ENCODE data around the gene TYW1B. TPM values are rescaled to one million over a fixed set of nuclear protein-coding genes. Genes with fewer than 3 reads are reported as not detected.
A peak's percentile ranks its signal among the peaks of the same experiment; 100 is the strongest.
"Not testable (repeated sequence)": the region's sequence is repeated elsewhere in the genome, so short reads cannot be mapped to it uniquely, and the experiment has no call there.

The TYW1B gene
- total RNA-seq, 8 experiments from 2014 or later, result 2.1 to 14.2 (median 3.0) TPM

DNA sequence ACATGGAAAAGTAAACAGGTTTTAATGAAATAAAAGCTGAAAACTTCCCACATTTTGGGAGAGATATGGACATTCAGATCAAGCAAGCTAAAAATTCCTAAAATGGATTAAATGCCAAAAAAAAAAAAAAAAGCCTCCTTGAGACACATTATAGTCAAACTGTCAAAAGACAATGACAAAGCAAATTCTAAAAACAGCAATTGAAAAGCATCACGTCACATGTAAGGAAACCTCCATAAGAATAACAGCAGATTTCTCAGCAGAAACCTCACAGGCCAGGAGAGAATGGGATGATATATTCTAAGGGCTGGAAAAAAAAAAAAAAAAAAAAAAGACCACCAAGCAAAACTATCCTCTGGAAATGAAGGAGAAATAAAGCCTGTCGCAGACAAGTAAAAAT is 97.2 kb downstream of the TYW1B start:
- ATAC-seq (replicated peaks in 6 of 8); H3K4me1 ChIP-seq (replicated peaks in 1 of 2); in situ Hi-C loops (cut with MboI; ENCODE audit: low pct_unique_long_range_greater_than_20kb in 2 of 9, low sequenced_read_pairs in 9 of 9, unreplicated experiment in 9 of 9); H3K4me3 ChIP-seq; H3K27ac ChIP-seq: not testable (repeated sequence)
- 86 to 100% (median 100%) methylated on average over 1 to 2 of the region's 2 CpGs; no CpG with 5 or more reads in 1 of the 10 experiments for WGBS, 10 experiments

DNA sequence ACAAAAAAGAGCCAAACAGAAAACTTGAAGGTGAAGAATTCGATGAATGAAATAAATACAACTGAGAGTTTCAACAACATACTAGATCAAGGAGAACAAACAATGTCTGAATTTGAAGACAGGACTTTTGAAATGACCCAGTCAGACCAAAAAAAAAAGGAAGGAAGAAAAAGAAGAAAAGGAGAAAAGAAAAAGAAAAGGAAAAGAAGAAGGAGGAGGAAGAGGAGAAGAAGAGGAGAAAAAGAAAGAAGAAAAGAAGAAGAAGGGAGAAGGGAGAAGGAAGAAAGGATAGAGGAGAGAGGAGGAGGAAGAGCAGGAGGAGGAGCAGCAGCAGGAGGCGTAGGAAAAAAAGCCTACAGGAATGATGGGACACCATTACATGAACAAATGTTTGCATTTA is 97.6 kb downstream of the TYW1B start:
- in situ Hi-C loops (cut with MboI; ENCODE audit: low pct_unique_long_range_greater_than_20kb in 2 of 9, low sequenced_read_pairs in 9 of 9, unreplicated experiment in 9 of 9); H3K4me3 ChIP-seq; H3K27ac ChIP-seq; H3K4me1 ChIP-seq (replicated peaks in 1 of 2); ATAC-seq (replicated peaks in 6 of 8): not testable (repeated sequence)
- WGBS, 10 experiments, result 50 to 100% (median 84%) methylated on average over 1 to 2 of the region's 2 CpGs

DNA sequence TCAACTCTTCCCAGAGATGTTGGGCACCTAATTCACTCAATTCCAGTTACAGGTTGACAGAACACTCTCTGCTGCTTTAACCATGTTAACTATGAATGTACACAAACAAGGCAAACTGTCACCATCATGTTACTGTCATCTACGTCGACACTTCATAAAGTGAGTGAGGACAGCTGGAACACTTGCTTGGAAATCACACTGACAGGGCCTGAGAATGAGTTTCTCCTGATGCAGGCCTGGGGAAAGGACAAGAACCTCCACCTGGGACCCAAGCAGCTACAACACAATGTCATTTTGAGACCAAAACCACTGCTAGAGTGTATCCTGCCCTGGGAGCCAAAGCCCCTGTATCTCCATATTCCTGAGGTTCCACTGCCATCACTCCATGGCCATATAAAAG is 98.9 kb downstream of the TYW1B start:
- WGBS, 10 experiments, result 80 to 100% (median 95%) methylated on average over 1 to 2 of the region's 2 CpGs; no CpG with 5 or more reads in 6 of the 10 experiments
- ATAC-seq (replicated peaks in 6 of 8); H3K4me3 ChIP-seq; H3K4me1 ChIP-seq (replicated peaks in 1 of 2); H3K27ac ChIP-seq; in situ Hi-C loops (cut with MboI; ENCODE audit: low pct_unique_long_range_greater_than_20kb in 2 of 9, low sequenced_read_pairs in 9 of 9, unreplicated experiment in 9 of 9): not testable (repeated sequence)

DNA sequence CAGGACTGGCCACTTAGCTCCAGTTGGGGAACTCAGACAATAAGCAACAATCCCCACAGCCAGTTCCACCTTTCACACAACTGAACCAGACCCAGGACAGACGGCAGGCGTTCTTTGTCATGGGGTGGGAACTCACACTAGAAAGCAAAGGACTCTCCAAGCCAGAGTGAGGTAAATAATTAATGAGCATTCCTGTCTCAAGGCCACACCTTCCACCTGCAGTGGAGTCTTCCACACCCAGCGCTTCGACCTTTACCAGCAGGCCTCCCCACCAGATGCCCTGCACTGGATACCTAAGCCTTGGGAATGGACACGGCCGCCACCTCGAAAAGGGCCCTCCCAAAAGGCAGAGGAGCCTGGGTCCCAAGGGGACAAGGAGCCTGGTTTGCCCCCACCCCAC is 105.3 kb downstream of the TYW1B start:
- in situ Hi-C loops (cut with MboI; ENCODE audit: low pct_unique_long_range_greater_than_20kb in 2 of 9, low sequenced_read_pairs in 9 of 9, unreplicated experiment in 9 of 9); ATAC-seq (replicated peaks in 6 of 8); H3K27ac ChIP-seq; H3K4me3 ChIP-seq; H3K4me1 ChIP-seq (replicated peaks in 1 of 2): not testable (repeated sequence)
- WGBS, 10 experiments, result no CpG with 5 or more reads among the region's 7 CpGs

DNA sequence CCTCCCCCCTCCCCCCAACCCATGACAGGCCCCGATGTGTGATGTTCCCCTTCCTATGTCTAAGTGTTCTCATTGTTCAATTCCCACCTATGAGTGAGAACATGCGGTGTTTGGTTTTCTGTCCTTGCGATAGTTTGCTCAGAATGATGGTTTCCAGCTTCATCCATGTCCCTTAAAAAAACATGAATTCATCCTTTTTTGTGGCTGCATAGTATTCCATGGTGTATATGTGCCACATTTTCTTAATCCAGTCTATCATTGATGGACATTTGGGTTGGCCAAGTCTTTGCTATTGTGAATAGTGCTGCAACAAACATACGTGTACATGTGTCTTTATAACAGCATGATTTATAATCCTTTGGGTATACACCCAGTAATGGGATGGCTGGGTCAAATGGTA is 107.1 kb downstream of the TYW1B start:
- H3K4me3 ChIP-seq; H3K27ac ChIP-seq; H3K4me1 ChIP-seq (replicated peaks in 1 of 2); ATAC-seq (replicated peaks in 6 of 8); in situ Hi-C loops (cut with MboI; ENCODE audit: low pct_unique_long_range_greater_than_20kb in 2 of 9, low sequenced_read_pairs in 9 of 9, unreplicated experiment in 9 of 9): not testable (repeated sequence)
- WGBS, 10 experiments, result 100% methylated on average over 1 of the region's 4 CpGs; no CpG with 5 or more reads in 8 of the 10 experiments

DNA sequence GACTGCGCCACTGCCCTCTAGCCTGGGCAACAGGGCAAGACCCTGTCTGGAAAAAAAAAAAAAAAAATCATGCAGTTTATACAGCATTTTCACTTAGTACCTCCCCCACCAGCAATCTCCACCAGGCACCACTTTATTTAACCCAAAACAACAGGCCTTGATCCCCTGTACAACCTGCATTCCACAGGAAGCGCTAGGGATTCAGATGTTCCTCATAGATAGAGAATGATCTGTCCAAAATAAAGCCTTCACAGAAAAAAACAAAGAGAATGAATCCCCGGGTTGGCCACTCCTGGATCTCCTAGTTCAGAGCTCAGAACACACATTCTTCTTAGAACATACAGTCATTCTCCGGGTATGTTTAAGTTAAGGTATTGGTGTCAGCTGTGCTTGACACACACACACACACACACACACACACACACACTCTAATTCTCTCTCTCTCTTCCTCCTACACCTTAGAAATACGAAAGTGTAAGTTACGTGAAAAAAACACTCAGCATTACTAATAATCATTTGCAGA is 110.7 kb downstream of the TYW1B start:
- H3K27ac ChIP-seq; in situ Hi-C loops (cut with MboI; ENCODE audit: low pct_unique_long_range_greater_than_20kb in 2 of 9, low sequenced_read_pairs in 9 of 9, unreplicated experiment in 9 of 9); H3K4me1 ChIP-seq (replicated peaks in 1 of 2); H3K4me3 ChIP-seq; ATAC-seq (replicated peaks in 6 of 8): not testable (repeated sequence)
- WGBS, 10 experiments, result 80 to 100% (median 90%) methylated on average over 1 of the region's 6 CpGs; no CpG with 5 or more reads in 4 of the 10 experiments

DNA sequence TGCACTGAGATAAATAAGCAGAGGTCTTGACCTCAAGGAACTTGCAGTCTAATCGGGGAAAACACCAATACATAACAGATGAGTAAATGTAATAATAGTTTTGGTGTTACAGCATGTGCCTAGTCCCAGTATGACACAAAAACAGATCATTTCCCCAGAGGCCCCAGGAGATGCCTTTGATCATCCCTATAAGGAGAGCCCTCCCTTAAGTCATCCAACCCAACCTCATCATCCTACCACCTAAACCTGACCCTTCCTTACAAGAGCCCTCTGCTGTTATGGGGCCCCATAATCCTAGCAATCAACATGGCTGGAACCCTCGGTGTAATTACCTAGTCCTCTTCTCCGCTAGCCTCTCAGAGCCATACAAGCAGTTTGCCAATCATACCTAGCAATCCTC is 116.1 kb downstream of the TYW1B start:
- ATAC-seq (replicated peaks in 6 of 8); in situ Hi-C loops (cut with MboI; ENCODE audit: low pct_unique_long_range_greater_than_20kb in 2 of 9, low sequenced_read_pairs in 9 of 9, unreplicated experiment in 9 of 9); H3K27ac ChIP-seq; H3K4me1 ChIP-seq (replicated peaks in 1 of 2); H3K4me3 ChIP-seq: not testable (repeated sequence)
- WGBS, 10 experiments, result 86% methylated on average over 1 of the region's 3 CpGs; no CpG with 5 or more reads in 8 of the 10 experiments

DNA sequence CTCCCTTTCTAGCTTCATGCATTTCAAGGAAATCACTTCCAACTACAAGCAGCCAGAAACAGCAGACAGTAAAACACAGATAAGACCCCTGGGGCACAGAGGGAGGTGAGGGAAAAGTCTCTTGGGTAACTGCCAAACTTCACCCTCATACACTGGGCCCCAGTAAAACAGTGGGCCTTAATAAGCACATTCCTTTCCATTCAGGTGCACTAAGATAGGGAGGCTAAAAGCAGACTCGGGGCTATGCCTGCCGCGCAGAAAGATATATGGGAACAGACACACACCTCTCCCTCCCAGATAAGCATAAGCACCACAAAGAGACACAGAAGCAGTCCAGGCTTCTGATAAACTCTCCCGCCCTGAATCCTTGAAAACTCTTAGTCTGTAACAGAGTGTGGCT is 117.0 kb downstream of the TYW1B start:
- no peak for ATAC-seq (replicated peaks in 6 of 8)
- no peak overlapping the region for H3K4me3 ChIP-seq
- H3K4me1 ChIP-seq (replicated peaks in 1 of 2), result no peaks in the 10 kb centered on the region
- no peak overlapping the region for H3K27ac ChIP-seq
- in situ Hi-C loops (cut with MboI; ENCODE audit: low pct_unique_long_range_greater_than_20kb in 2 of 9, low sequenced_read_pairs in 9 of 9, unreplicated experiment in 9 of 9), result no loop called here
- 60 to 100% (median 100%) methylated on average over 1 to 4 of the region's 4 CpGs; no CpG with 5 or more reads in 3 of the 10 experiments for WGBS, 10 experiments

DNA sequence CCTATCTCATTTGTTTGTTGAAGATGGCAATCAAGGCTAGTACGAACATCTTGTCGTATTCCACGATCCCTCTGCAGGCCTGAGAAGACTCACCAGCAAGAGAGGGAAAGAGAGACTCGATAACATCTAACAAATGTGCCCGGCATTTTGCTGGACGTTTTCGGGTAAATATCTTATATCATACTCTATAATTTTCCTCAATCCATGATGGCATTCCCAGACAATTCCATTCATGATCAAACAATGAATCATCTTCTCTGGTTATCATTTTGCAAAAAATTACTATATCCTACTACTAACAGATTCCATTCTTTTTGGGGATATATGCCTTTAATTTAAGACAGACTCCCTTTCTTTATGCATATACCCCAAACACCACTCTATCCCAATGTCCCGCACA is 118.1 kb downstream of the TYW1B start:
- H3K27ac ChIP-seq, result no peak overlapping the region
- 79 to 100% (median 95%) methylated on average over 1 to 7 of the region's 8 CpGs for WGBS, 10 experiments
- no peak for ATAC-seq (replicated peaks in 6 of 8)
- no peaks in the 10 kb centered on the region for H3K4me1 ChIP-seq (replicated peaks in 1 of 2)
- no peak overlapping the region for H3K4me3 ChIP-seq
- in situ Hi-C loops (cut with MboI; ENCODE audit: low pct_unique_long_range_greater_than_20kb in 2 of 9, low sequenced_read_pairs in 9 of 9, unreplicated experiment in 9 of 9), result no loop called here

DNA sequence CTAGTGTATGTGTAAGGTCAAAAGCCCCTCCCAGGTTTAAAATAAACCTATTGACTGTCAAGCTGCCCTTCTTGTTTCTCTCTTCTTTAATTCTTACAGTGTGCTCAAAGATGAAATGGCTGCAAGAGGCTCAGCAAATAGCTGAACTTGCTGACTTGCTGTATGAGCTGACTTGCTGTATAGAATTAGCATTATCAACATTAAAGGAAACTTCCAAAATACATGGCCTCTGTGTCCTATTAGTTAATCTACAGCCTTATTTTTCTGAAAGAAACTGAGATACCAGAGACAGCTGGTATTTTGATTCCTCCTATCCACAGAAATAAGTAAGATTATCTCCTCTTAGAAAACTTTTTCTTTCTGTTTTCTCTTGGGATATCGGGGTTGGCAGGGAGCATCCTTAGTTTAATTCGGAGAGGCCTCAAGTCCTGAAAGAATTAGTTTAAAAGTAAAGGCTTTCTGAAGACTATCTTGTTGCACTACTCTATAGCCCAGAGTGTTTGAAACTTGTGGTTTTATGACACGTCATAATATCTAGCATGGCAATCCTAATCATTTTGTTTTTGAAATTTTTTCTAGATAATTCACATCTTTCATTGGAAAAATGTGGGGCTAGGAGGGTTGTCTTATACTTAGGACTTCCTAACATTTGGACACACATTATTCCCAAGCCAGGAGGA is 119.5 kb downstream of the TYW1B start:
- 44 to 100% (median 79%) methylated on average over 1 to 3 of the region's 3 CpGs; no CpG with 5 or more reads in 2 of the 10 experiments for WGBS, 10 experiments
- ATAC-seq (replicated peaks in 6 of 8); H3K4me1 ChIP-seq (replicated peaks in 1 of 2); H3K27ac ChIP-seq; in situ Hi-C loops (cut with MboI; ENCODE audit: low pct_unique_long_range_greater_than_20kb in 2 of 9, low sequenced_read_pairs in 9 of 9, unreplicated experiment in 9 of 9); H3K4me3 ChIP-seq: not testable (repeated sequence)

DNA sequence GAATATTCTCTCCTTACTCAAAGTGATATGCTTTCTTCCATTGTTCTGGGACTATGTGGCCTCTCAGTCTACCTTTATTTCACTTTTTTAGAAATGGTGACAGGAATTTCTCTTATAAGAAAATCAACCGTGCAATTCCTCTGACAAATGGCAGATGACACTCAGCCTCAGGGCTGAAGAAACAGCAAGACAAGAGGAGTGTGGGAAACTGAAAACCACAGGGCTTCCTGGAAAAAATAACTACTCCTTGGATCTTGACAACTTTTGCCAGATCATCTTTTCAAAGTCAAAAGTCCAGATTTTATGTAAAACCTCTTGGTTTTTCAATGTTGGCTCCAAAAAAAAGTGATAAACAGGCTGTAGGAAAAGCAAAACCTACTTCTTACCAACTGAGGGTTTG is 121.5 kb downstream of the TYW1B start:
- Histone ChIP-seq H3K4me3 (no peak overlapping the region), H3K4me1 (replicated peaks in 1 of 2) (no peaks in the 10 kb centered on the region), H3K27ac (no peak overlapping the region)
- 0 to 100% (median 100%) methylated on average over 1 of the region's 1 CpG; no CpG with 5 or more reads in 4 of the 10 experiments for WGBS, 10 experiments
- in situ Hi-C loops (cut with MboI; ENCODE audit: low pct_unique_long_range_greater_than_20kb in 2 of 9, low sequenced_read_pairs in 9 of 9, unreplicated experiment in 9 of 9), result no loop called here
- no peak for ATAC-seq (replicated peaks in 6 of 8)

DNA sequence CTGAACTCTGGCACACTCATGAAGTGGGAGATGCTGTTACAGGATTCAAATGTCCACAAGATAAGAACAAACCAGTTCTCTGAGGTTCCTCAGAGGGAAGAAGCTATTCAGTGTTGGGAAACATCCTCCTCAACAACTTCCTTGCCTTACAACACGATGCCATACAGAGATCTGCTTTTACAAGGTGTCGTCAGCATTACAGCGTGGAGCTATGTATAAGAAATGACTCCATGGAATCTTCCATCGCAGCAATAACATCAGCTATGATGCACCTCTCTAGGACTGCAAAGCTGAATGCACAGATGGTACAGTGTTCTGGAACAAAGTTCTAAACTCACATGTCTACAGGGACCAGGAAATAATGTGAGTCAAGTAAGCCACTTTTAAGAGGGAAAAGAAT is 122.3 kb downstream of the TYW1B start:
- H3K4me1 ChIP-seq (replicated peaks in 1 of 2); ATAC-seq (replicated peaks in 6 of 8); H3K27ac ChIP-seq; H3K4me3 ChIP-seq; in situ Hi-C loops (cut with MboI; ENCODE audit: low pct_unique_long_range_greater_than_20kb in 2 of 9, low sequenced_read_pairs in 9 of 9, unreplicated experiment in 9 of 9): not testable (repeated sequence)
- WGBS, 10 experiments, result 100% methylated on average over 2 to 3 of the region's 4 CpGs; no CpG with 5 or more reads in 8 of the 10 experiments

DNA sequence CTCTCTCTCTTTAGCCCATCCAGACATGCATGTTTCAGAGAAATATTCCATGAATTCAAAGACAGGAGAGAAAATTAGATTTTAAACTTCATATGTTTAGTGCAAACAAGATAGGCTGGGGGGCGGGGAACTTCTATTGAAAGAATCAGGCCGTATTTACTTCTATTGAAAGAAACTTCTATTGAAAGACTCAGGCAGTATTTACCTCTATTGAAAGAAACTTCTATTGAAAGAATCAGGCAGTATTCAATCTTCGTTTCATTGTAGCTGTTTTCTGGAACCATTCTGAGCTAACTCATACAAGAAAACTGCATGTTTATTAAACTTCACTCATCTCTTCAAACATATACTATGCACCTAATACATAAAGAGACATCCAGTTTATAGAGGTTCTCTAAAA is 123.1 kb downstream of the TYW1B start:
- Histone ChIP-seq H3K4me3 (no peak overlapping the region), H3K4me1 (replicated peaks in 1 of 2) (no peaks in the 10 kb centered on the region), H3K27ac (no peak overlapping the region)
- in situ Hi-C loops (cut with MboI; ENCODE audit: low pct_unique_long_range_greater_than_20kb in 2 of 9, low sequenced_read_pairs in 9 of 9, unreplicated experiment in 9 of 9), result no loop called here
- peak in 1 of 8 experiments; percentile 76 for ATAC-seq (replicated peaks in 6 of 8)
- 0 to 93% (median 58%) methylated on average over 2 to 3 of the region's 3 CpGs; no CpG with 5 or more reads in 3 of the 10 experiments for WGBS, 10 experiments

DNA sequence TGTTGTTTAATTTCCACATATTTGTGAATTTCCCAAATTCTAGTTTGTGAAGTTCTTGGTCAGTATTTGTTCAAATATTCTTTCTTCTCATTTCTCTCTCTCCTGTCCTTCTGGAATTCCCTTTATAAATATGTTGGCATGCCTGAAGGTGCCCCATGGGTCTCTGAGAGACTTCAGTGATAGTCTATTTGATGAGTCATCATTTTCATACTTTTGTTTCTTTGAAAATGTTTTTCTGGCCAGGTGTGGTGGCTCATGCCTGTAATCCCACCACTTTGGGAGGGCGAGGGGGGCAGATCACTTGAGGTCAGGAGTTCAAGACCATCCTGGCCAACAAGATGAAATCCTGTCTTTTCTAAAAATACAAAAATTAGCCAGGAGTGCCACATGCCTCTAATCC is 127.5 kb downstream of the TYW1B start:
- ATAC-seq (replicated peaks in 6 of 8); H3K27ac ChIP-seq; in situ Hi-C loops (cut with MboI; ENCODE audit: low pct_unique_long_range_greater_than_20kb in 2 of 9, low sequenced_read_pairs in 9 of 9, unreplicated experiment in 9 of 9); H3K4me3 ChIP-seq; H3K4me1 ChIP-seq (replicated peaks in 1 of 2): not testable (repeated sequence)
- WGBS, 10 experiments, result 80 to 100% (median 100%) methylated on average over 1 of the region's 1 CpG; no CpG with 5 or more reads in 7 of the 10 experiments

Measured in motor neuron (in vitro differentiated cells).